ENCODE data around the gene POLR1H.

POLR1H gene

DNA sequence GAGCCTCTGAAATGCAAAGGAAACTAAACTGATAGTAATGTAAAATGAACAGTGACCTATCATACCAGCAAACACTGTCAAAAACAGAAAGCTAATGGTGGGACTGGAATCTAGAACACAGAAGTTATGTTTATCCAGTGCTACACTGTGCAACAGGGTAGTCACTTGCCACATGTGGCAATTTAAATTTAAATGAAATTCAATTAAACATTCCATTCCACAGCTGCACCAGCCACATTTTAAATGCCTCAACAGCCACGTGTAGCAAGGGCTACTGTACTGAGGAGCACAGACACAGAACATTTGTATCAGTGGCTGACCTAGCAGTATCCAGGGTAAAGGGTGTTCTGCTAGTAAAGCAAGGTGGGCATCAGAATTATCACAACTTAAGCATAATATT is 5.6 kb upstream of the POLR1H start:
- DNase-seq, result no peak
- intact Hi-C loops (cut with DNase I), result no loop called here

DNA sequence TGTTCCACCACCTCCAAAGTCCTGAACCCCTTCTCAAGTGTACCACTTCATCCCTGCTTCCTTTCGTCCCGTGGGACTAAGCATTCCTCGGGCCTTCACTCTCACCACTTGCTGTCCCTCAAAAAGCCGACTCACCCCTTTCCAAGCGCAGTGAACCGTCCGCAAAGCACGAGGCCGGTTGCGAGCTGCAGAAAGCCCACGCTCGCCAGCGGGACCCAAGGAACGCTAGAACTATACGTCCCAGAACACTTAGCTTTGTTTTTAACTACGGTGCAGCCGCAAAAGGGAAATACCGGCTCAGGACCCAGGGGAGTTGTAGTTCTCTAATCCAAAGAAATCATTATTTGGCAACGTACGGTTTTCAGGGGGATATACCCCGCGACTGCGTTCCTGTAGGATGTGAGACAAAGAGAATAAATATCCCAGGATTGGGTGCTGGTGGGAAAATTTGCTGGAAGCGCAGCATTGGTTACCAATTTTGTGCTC is 416 bp upstream of the POLR1H start:
- DNase-seq, result peak in 33 of 42 donors; percentile 15 to 65 (median 38)
- intact Hi-C loops (cut with DNase I), result no loop called here

GRCh38 chr6:30061858-30062458 is 893 bp downstream of the POLR1H start:
- intact Hi-C loops (cut with DNase I), result no loop called here
- DNase-seq, result peak in 7 of 42 donors; percentile 6 to 49 (median 14)

- intact Hi-C loops (cut with DNase I), result no loop called here
- DNase-seq, result no peak
These were observed 1.6 kb downstream of the POLR1H start for GRCh38 chr6:30062471-30063178.

DNA sequence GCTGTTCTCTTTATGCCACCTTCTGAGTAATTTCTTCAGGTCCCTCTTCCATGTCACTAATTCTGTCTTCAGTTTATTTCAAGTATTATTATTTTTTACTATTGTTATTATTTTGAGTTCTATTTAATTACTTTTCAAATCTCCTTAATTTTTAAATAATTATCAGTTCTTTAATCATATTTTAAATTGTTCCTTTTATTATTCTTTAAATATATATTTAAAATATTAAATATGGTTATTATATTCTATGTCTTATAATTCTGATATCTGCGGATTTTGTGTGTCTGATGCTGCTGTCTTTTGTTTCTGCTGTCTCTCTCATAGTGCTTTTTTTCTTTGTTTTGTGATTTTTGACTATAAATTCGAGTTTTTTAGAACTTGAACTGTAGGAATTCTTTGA is 2.2 kb downstream of the POLR1H start:
- no peak for DNase-seq
- intact Hi-C loops (cut with DNase I), result no loop called here

GRCh38 chr6:30066082-30066481 is 5.0 kb downstream of the POLR1H start:
- no peak for DNase-seq
- intact Hi-C loops (cut with DNase I), result no loop called here

DNA sequence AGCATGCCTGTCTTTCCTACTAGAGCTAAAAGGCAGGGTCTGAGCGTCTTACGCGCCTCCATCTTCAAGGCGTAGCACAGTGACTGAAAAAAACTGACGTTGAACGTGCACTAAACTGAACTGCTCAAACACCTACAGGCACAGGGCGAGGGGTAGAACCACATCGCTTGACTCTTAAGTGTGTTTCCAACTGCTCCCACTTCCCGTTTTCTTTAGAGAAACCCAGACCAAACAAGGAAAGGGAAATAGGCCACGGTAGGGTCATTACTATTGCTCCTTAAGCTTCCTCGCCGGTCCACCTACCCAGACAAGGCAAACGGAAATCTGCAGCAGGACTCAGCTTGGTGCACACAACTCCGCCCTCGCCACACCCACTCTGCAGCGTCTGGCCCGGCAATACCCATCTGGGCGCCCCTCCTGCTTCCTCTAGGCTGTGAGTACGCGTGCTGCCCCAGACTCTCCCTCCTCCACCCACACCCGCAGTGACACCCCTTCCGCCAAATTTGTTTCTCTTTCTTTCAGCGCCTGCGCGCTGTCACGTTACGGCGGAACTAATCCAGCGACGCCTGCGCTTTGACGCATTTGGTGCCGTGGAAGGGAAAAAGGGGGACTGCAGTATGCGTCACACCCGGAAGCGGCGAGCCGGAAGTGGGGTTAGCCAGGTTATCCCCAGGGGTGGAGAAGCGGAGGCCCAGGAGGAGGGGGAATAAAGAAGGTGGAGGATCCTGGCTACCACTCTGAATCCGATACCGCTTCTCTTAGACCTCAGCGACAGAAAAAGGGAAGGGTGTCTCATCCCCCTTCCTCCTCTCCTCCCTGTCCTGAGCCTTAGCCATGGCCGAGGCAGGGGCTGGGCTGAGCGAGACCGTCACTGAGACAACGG is 5.8 kb downstream of the POLR1H start, which contains the start of gene PPP1R11:
TSS of gene PPP1R11 (plus strand) at position 622 of the 883 bp plus-strand sequence. CDS start at position 835, 213 bp downstream.
- intact Hi-C loops (cut with DNase I), result no loop called here
- DNase-seq, result peak; percentile 95 to 100 (median 99)

DNA sequence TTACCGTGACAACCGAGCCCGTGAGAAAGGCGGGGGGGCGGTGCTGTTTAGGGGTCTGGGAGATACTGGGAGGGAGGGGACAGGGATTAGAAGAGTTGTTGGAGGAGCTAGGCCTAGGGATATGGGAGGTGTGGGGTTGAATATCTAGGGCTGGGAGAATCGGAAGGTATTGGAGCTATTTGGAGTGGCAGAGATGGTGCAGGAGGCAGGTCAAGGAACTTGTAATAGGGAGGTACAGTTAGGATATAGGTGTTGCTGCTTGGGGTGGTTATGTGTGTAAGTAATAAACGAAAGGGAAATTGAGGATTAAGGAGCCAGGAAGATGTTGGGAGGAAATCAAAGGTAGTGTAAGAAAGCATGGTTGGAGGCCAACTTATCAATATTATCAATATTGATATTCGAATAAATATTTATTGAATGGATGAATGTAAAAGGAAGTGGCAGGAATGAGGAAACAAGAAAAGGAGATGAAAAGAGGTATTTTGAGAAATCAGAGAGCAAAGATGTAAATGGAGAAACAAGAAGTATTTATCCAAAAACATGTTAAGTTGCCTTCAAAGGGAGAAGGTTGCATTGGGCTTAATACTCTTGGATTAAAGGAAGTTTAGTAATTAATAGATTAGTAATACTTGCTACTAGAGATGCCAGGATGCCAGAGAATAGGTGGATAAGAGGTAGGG is 6.5 kb downstream of the POLR1H start:
- peak in 1 of 42 donors; percentile 87 for DNase-seq
- intact Hi-C loops (cut with DNase I), result no loop called here

- intact Hi-C loops (cut with DNase I), result no loop called here
- peak in 2 of 42 donors; percentile 7 to 41 for DNase-seq
These were observed 10.2 kb downstream of the POLR1H start for GRCh38 chr6:30071081-30071818.

GRCh38 chr6:30071858-30072257 is 10.8 kb downstream of the POLR1H start:
- intact Hi-C loops (cut with DNase I), result no loop called here
- no peak for DNase-seq

GRCh38 chr6:30073489-30074235 is 12.6 kb downstream of the POLR1H start:
- DNase-seq, result no peak
- intact Hi-C loops (cut with DNase I), result no loop called here

GRCh38 chr6:30074331-30075093 is 13.4 kb downstream of the POLR1H start:
- DNase-seq, result no peak
- intact Hi-C loops (cut with DNase I), result no loop called here

DNA sequence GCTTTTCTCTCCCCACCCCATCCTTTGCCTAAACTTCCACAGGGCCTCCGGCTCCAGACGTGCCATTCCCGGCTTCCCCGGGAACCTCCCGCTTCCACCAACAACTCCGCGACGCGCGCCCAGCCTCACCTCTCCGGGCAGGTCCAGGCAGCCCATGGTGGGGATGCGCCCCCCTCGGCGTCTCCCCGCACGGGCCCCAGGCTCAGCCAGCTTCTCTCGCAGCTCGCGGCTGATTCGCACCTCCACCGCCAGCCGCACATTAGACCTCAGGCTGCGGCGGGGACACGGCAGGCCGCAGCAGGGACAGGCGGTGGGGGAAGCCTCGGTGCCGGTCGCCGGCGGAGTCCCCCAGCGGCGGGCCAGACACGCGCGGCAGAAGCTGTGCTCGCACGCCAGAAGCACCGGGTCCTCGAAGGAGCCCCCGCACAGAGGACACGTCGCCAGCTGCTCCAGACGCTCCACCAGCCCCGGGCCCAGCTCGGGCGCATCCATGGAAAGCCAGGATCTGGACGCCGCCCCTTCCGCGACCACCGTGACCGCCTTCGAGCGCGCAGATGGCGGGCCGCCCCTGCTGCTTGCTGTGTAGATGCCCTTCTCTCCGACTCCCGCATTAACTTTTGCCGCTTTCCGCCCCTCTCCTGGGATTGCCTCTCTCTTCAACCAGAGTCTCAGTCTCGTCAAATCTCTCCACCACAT is 14.2 kb downstream of the POLR1H start, which contains the start of gene RNF39:
TSS of gene RNF39 (minus strand) at position 676 of the 696 bp plus-strand sequence. CDS start at position 492, 184 bp downstream.
- DNase-seq, result no peak
- intact Hi-C loops (cut with DNase I), result no loop called here

GRCh38 chr6:30075790-30076732 is 15.0 kb downstream of the POLR1H start:
- DNase-seq, result peak in 1 of 42 donors; percentile 44
- intact Hi-C loops (cut with DNase I), result no loop called here

DNA sequence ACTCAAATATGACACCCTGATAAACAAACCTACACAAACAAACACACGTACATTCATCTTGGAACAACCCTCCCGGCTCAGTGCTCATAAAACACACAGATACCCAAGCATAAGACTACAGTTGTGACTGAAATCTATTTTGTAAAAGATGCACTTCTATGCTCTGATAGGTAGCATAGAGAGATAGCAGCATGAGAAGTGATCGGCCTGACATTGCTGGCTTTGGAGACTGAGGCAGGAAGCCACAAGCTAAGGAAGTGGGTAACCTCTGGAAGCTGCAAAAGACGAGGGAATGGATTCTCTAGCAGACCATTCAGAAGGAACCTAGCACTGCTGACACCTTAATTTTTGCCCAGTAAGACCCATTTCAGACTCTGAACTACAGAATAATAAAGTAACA is 16.2 kb downstream of the POLR1H start:
- no peak for DNase-seq
- intact Hi-C loops (cut with DNase I), result no loop called here
